HUES48 (cell line): ENCODE data around the gene RNF2.

Experiments
- H3K27ac ChIP-seq: one replicate; pipeline ENCODE4 v1.7.0; 2013; ENCODE audit warnings: low read depth, low read length, inconsistent platforms
- H3K27me3 ChIP-seq: 2 replicates; pipeline ENCODE4 v1.6.1; 2013; ENCODE audit warnings: mild to moderate bottlenecking, low read length; ENCODE audit not compliant: control insufficient read depth, insufficient read depth
- H3K36me3 ChIP-seq: 2 replicates; pipeline ENCODE4 v1.6.1; 2013; ENCODE audit warnings: low read length; ENCODE audit not compliant: control insufficient read depth, insufficient read depth
- H3K4me1 ChIP-seq: 2 replicates; pipeline ENCODE4 v1.6.1; 2013; ENCODE audit warnings: mild to moderate bottlenecking, low read length; ENCODE audit not compliant: control insufficient read depth, insufficient read depth
- H3K4me3 ChIP-seq: 2 replicates; pipeline ENCODE4 v1.5.1; 2013; ENCODE audit warnings: mild to moderate bottlenecking, low read depth, low read length
- H3K9ac ChIP-seq: 2 replicates; pipeline ENCODE4 v1.6.1; 2013; ENCODE audit warnings: mild to moderate bottlenecking, low read depth, low read length, moderate library complexity
- H3K9me3 ChIP-seq: 2 replicates; pipeline ENCODE4 v1.6.1; 2013; ENCODE audit warnings: low read length; ENCODE audit not compliant: control insufficient read depth, insufficient read depth

The RNF2 gene

DNA sequence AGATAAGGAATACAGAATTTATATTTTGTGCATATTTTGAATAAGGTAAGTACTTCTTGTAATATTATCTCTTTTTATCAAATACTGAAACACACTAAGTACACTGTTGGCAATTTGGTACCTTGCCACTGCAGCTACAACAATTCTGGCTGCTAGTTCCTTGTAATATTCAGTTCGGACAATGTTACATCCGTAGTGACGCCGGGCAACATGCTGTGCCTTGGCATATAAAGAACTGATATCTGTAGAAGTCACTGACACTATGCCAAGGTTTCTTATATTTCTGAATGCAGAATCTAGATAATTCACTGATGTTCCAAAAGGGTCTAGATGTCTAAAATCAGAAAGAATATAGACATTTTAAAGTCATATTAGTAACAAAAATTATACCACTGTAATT, 93.9 kb downstream of the RNF2 start:
- Histone ChIP-seq H3K36me3 (peaks cover 57% of the 10 kb centered on the region), H3K4me3 (no peak overlapping the region), H3K27me3 (no peaks in the 10 kb centered on the region), H3K9me3 (no peaks in the 10 kb centered on the region), H3K4me1 (no peaks in the 10 kb centered on the region), H3K27ac (no peak overlapping the region), H3K9ac (no peak overlapping the region)

DNA sequence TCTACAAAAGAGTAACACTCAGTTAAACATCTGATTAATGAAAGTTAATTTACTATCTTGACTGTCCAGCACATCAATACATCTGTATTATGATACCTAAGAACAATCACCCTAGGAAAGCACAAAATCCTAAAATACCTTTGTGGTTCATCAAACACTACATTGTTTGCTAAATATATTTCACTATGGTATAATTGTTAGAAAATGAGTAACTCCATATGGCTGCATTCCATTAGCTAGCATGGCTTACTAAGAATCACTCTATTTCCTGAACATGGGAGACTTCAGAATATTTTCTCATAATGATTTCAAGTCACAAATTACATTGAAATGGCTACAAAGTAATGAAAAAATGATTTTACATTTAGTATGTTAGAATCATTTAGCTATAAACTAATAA, 98.9 kb downstream of the RNF2 start:
- H3K4me1 ChIP-seq = no peaks in the 10 kb centered on the region
- no peak overlapping the region for H3K4me3 ChIP-seq
- H3K36me3 ChIP-seq = peaks cover 64% of the 10 kb centered on the region
- H3K9ac ChIP-seq = no peak overlapping the region
- no peak overlapping the region for H3K27ac ChIP-seq
- no peaks in the 10 kb centered on the region for H3K9me3 ChIP-seq
- no peaks in the 10 kb centered on the region for H3K27me3 ChIP-seq

DNA sequence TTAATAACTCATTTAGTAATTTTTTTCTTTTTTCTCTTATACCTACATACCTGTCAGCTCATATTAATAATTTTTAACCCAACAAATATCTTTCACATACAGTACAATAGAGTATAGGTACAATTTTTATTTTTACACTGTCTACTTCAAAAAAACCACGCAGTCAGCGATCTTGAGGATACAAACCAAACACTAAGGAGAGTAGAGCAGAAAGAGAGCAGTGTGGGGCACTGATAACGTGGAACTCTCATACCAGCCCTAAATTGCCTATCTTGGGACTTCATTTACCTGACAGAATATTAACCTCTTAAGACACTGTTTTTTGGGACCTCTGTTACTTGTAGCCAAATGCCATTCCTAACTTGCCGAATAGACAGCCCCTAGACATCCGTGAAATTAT, 105.9 kb downstream of the RNF2 start:
- no peaks in the 10 kb centered on the region for H3K9me3 ChIP-seq
- no peak overlapping the region for H3K9ac ChIP-seq
- no peaks in the 10 kb centered on the region for H3K27me3 ChIP-seq
- H3K4me1 ChIP-seq = peaks cover 6% of the 10 kb centered on the region
- H3K4me3 ChIP-seq = no peak overlapping the region
- H3K27ac ChIP-seq = no peak overlapping the region
- peaks cover 31% of the 10 kb centered on the region for H3K36me3 ChIP-seq
